Trophoblast cell (in vitro differentiated cells and primary cell): ENCODE results near the gene PUM2.

Experiments used
- DNase-seq, 2 donors: peaks; one replicate each; pipeline ENCODE4 v3.0.0-alpha.2; 2016
- H2AFZ ChIP-seq: 2 replicates; pipeline ENCODE4 v1.6.1; 2013; ENCODE audit warnings: low read length, moderate library complexity, mild to moderate bottlenecking; ENCODE audit not compliant: insufficient read depth, poor library complexity
- H2AK5ac ChIP-seq: 2 replicates; pipeline ENCODE4 v1.6.1; 2013; ENCODE audit warnings: mild to moderate bottlenecking, low read length
- H2BK120ac ChIP-seq: 2 replicates; pipeline ENCODE4 v1.6.1; 2013; ENCODE audit warnings: low read length, mild to moderate bottlenecking, moderate library complexity; ENCODE audit not compliant: insufficient read depth, poor library complexity
- H2BK12ac ChIP-seq: 2 replicates; pipeline ENCODE4 v1.6.1; 2013; ENCODE audit warnings: mild to moderate bottlenecking, low read length, moderate library complexity
- H2BK5ac ChIP-seq: 2 replicates; pipeline ENCODE4 v1.6.1; 2013; ENCODE audit warnings: low read length, low read depth, moderate library complexity, mild to moderate bottlenecking; ENCODE audit not compliant: poor library complexity
- H3K14ac ChIP-seq: 2 replicates; pipeline ENCODE4 v1.6.1; 2013; ENCODE audit warnings: mild to moderate bottlenecking, low read length
- H3K18ac ChIP-seq: 2 replicates; pipeline ENCODE4 v1.6.1; 2013; ENCODE audit warnings: mild to moderate bottlenecking, low read length
- H3K23ac ChIP-seq: 2 replicates; pipeline ENCODE4 v1.6.1; 2013; ENCODE audit warnings: low read length
- H3K27ac ChIP-seq: 2 replicates; pipeline ENCODE4 v1.5.1; 2013; ENCODE audit warnings: low read depth, mild to moderate bottlenecking, inconsistent platforms, low read length, moderate library complexity
- H3K27me3 ChIP-seq: 2 replicates; pipeline ENCODE4 v1.6.1; 2013; ENCODE audit warnings: inconsistent platforms, mild to moderate bottlenecking, low read length, moderate library complexity; ENCODE audit not compliant: insufficient read depth
- H3K36me3 ChIP-seq, 2 experiments: 1 replicate in 1 of 2; 2 replicates in 1 of 2; pipeline ENCODE4 v1.6.1; 2013; ENCODE audit warnings: low read length in 2 of 2, mild to moderate bottlenecking in 2 of 2, moderate library complexity in 1 of 2; ENCODE audit not compliant: insufficient read depth in 2 of 2, control insufficient read depth in 1 of 2
- H3K4ac ChIP-seq: 2 replicates; pipeline ENCODE4 v1.6.1; 2013; ENCODE audit warnings: low read depth, mild to moderate bottlenecking, low read length, moderate library complexity
- H3K4me1 ChIP-seq, 2 experiments: 1 replicate in 1 of 2; 2 replicates in 1 of 2; pipeline ENCODE4 v1.6.1; 2013; ENCODE audit warnings: low read length in 2 of 2, mild to moderate bottlenecking in 2 of 2, moderate library complexity in 1 of 2; ENCODE audit not compliant: insufficient read depth in 2 of 2, control insufficient read depth in 1 of 2
- H3K4me2 ChIP-seq: 2 replicates; pipeline ENCODE4 v1.6.1; 2013; ENCODE audit warnings: inconsistent platforms, mild to moderate bottlenecking, low read length, moderate library complexity
- H3K4me3 ChIP-seq: 2 replicates; pipeline ENCODE4 v1.5.1; 2013; ENCODE audit warnings: mild to moderate bottlenecking, low read depth, low read length, inconsistent platforms
- H3K79me1 ChIP-seq: one replicate; pipeline ENCODE4 v1.6.1; 2013; ENCODE audit warnings: low read length
- H3K79me2 ChIP-seq: 2 replicates; pipeline ENCODE4 v1.6.1; 2013; ENCODE audit warnings: low read length, mild to moderate bottlenecking; ENCODE audit not compliant: control insufficient read depth, insufficient read depth, poor library complexity
- H3K9ac ChIP-seq: 2 replicates; pipeline ENCODE4 v1.6.1; 2013; ENCODE audit warnings: mild to moderate bottlenecking, low read length
- H3K9me3 ChIP-seq: 2 replicates; pipeline ENCODE4 v1.6.1; 2013; ENCODE audit warnings: low read depth, mild to moderate bottlenecking, control low read depth, inconsistent platforms, low read length; ENCODE audit not compliant: insufficient read depth
- H4K12ac ChIP-seq: 2 replicates; pipeline ENCODE4 v1.6.1; 2013; ENCODE audit warnings: low read depth, mild to moderate bottlenecking, low read length, moderate library complexity
- H4K8ac ChIP-seq: 2 replicates; pipeline ENCODE4 v1.6.1; 2013; ENCODE audit warnings: low read depth, mild to moderate bottlenecking, low read length, moderate library complexity
- H4K91ac ChIP-seq: one replicate; pipeline ENCODE4 v1.6.1; 2013; ENCODE audit warnings: low read depth, mild to moderate bottlenecking, low read length, moderate library complexity
- WGBS: extraction: QIAGEN DNeasy Blood & Tissue Kit; methylation state at CpG from one replicate; pipeline ENCODE4 v1.1.7; 2013; ENCODE audit warnings: missing lambda C conversion rate; ENCODE audit not compliant: insufficient read length, insufficient coverage; ENCODE audit errors: extremely low coverage; 5-methylcytosine and 5-hydroxymethylcytosine counted together

PUM2 gene

GRCh38 chr2:20203072-20203471 lies 147.6 kb downstream of the PUM2 start:
- H3K27ac ChIP-seq, result no peak overlapping the region
- H3K4me1 ChIP-seq, result peaks cover 0 to 3% of the 10 kb centered on the region in 2 experiments
- H2AFZ ChIP-seq, result no peak overlapping the region
- H2BK5ac ChIP-seq, result no peak overlapping the region
- H4K91ac ChIP-seq, result no peak overlapping the region
- H3K18ac ChIP-seq, result no peak overlapping the region
- no peak overlapping the region for H2BK120ac ChIP-seq
- H4K8ac ChIP-seq, result no peak overlapping the region
- H3K79me1 ChIP-seq, result no peaks in the 10 kb centered on the region
- no peak overlapping the region for H3K4ac ChIP-seq
- no peaks in the 10 kb centered on the region for H3K9me3 ChIP-seq
- no CpG with 5 or more reads among the region's 10 CpGs for WGBS
- H3K4me2 ChIP-seq, result no peak overlapping the region
- H3K9ac ChIP-seq, result no peak overlapping the region
- H2BK12ac ChIP-seq, result no peak overlapping the region
- H3K36me3 ChIP-seq, result peaks cover 22 to 28% of the 10 kb centered on the region in 2 experiments
- H3K14ac ChIP-seq, result no peak overlapping the region
- no peak overlapping the region for H3K23ac ChIP-seq
- H4K12ac ChIP-seq, result no peak overlapping the region
- DNase-seq, result no peak
- no peaks in the 10 kb centered on the region for H3K27me3 ChIP-seq
- no peak overlapping the region for H3K4me3 ChIP-seq
- H2AK5ac ChIP-seq, result no peak overlapping the region
- H3K79me2 ChIP-seq, result no peaks in the 10 kb centered on the region

- no peak overlapping the region for H2AK5ac ChIP-seq
- H3K4me3 ChIP-seq, result no peak overlapping the region
- H3K4ac ChIP-seq, result no peak overlapping the region
- H3K79me2 ChIP-seq, result no peaks in the 10 kb centered on the region
- H2BK12ac ChIP-seq, result no peak overlapping the region
- no peaks in the 10 kb centered on the region for H3K4me1 ChIP-seq
- H3K23ac ChIP-seq, result no peak overlapping the region
- H3K14ac ChIP-seq, result no peak overlapping the region
- H4K91ac ChIP-seq, result no peak overlapping the region
- no peaks in the 10 kb centered on the region for H3K27me3 ChIP-seq
- peaks cover 21 to 28% of the 10 kb centered on the region in 2 experiments for H3K36me3 ChIP-seq
- no peak overlapping the region for H4K12ac ChIP-seq
- WGBS, result no CpG with 5 or more reads among the region's 17 CpGs
- no peak overlapping the region for H4K8ac ChIP-seq
- H2BK120ac ChIP-seq, result no peak overlapping the region
- H3K9ac ChIP-seq, result no peak overlapping the region
- H3K79me1 ChIP-seq, result no peaks in the 10 kb centered on the region
- H3K27ac ChIP-seq, result no peak overlapping the region
- no peak overlapping the region for H2BK5ac ChIP-seq
- no peak for DNase-seq
- H3K18ac ChIP-seq, result no peak overlapping the region
- no peak overlapping the region for H3K4me2 ChIP-seq
- H2AFZ ChIP-seq, result no peak overlapping the region
- H3K9me3 ChIP-seq, result no peaks in the 10 kb centered on the region
Measured at GRCh38 chr2:20201671-20202070, 149.0 kb downstream of the PUM2 start.

- Histone ChIP-seq H3K14ac (no peak overlapping the region), H3K4me3 (no peak overlapping the region), H2BK12ac (no peak overlapping the region), H3K18ac (no peak overlapping the region), H3K79me2 (no peaks in the 10 kb centered on the region), H4K8ac (no peak overlapping the region), H2BK120ac (no peak overlapping the region), H3K23ac (no peak overlapping the region), H3K4me2 (no peak overlapping the region), H3K36me3 (peaks cover 21 to 28% of the 10 kb centered on the region in 2 experiments), H2BK5ac (no peak overlapping the region), H3K79me1 (no peaks in the 10 kb centered on the region), H4K91ac (no peak overlapping the region), H3K27ac (no peak overlapping the region), H2AFZ (no peak overlapping the region), H3K9ac (no peak overlapping the region), H2AK5ac (no peak overlapping the region), H4K12ac (no peak overlapping the region), H3K4ac (no peak overlapping the region), H3K27me3 (no peaks in the 10 kb centered on the region), H3K9me3 (no peaks in the 10 kb centered on the region), H3K4me1 (no peaks in the 10 kb centered on the region)
- WGBS, result no CpG with 5 or more reads among the region's 26 CpGs
- DNase-seq, result no peak
Measured at GRCh38 chr2:20200697-20201555, 149.7 kb downstream of the PUM2 start.

GRCh38 chr2:20199633-20200270 lies 150.9 kb downstream of the PUM2 start:
- no peak overlapping the region for H3K14ac ChIP-seq
- H3K79me2 ChIP-seq, result no peaks in the 10 kb centered on the region
- no peaks in the 10 kb centered on the region for H3K4me1 ChIP-seq
- no peak overlapping the region for H2BK120ac ChIP-seq
- H3K27ac ChIP-seq, result no peak overlapping the region
- no peak overlapping the region for H4K12ac ChIP-seq
- no peaks in the 10 kb centered on the region for H3K9me3 ChIP-seq
- no peak overlapping the region for H3K4me2 ChIP-seq
- H3K36me3 ChIP-seq, result peaks cover 18 to 28% of the 10 kb centered on the region in 2 experiments
- no CpG with 5 or more reads among the region's 6 CpGs for whole genome bisulfite sequencing
- no peaks in the 10 kb centered on the region for H3K79me1 ChIP-seq
- no peak overlapping the region for H2BK12ac ChIP-seq
- H3K27me3 ChIP-seq, result no peaks in the 10 kb centered on the region
- no peak overlapping the region for H3K4ac ChIP-seq
- H2AK5ac ChIP-seq, result no peak overlapping the region
- no peak overlapping the region for H3K9ac ChIP-seq
- no peak overlapping the region for H3K4me3 ChIP-seq
- no peak overlapping the region for H3K23ac ChIP-seq
- no peak overlapping the region for H4K91ac ChIP-seq
- H4K8ac ChIP-seq, result no peak overlapping the region
- H2BK5ac ChIP-seq, result no peak overlapping the region
- H3K18ac ChIP-seq, result no peak overlapping the region
- no peak overlapping the region for H2AFZ ChIP-seq
- DNase-seq, result no peak
